HCT116 (cell line): ENCODE data around the gene TK2. TPM values are rescaled to one million over a fixed set of nuclear protein-coding genes. Genes with fewer than 3 reads are reported as not detected.

Experiments used
- ATAC-seq: fragments of 200-7000 bp; cut with Tn5 transposase; 2 replicates; pipeline ENCODE4 v1.9.1; 2020; ENCODE audit warnings: mild to moderate bottlenecking, moderate library complexity
- BruUV-seq: library from RNA; stranded (reverse); fragments of 400-500 nt; replicated peaks from 2 replicates; lab custom pipeline; 2021; lab: Mats Ljungman, UMichigan
- CTCF ChIA-PET: fragments of 300-600 bp; sonication (Branson Sonifier 250); formaldehyde crosslinking; loops from one replicate; lab custom pipeline; 2021; ENCODE audit warnings: antibody characterized with exemption; lab: Charles Lee
- POLR2A ChIA-PET: fragments of 300-600, 350-600 bp; sonication (Branson Sonifier 250); formaldehyde crosslinking; loops from one replicate; lab custom pipeline; 2021; ENCODE audit warnings: antibody characterized with exemption; lab: Charles Lee
- RAD21 ChIA-PET, 2 experiments: fragments of 300-600 bp; sonication (Branson Sonifier 250); formaldehyde crosslinking; loops; one replicate each; lab custom pipeline; 2023; ENCODE audit warnings: low total read pairs in 2 of 2; ENCODE audit not compliant: uncharacterized antibody in 2 of 2, unreplicated experiment in 2 of 2, low non-redundant PET in 1 of 2; lab: Charles Lee
- DNase-seq: peaks from one replicate; pipeline ENCODE4 v3.0.0-alpha.2; 2010; ENCODE audit warnings: low read depth, low spot score
- H2AFZ ChIP-seq: fragments of 200-600 bp; shearing (Covaris generic), sonication (generic); 2 replicates; pipeline ENCODE4 v1.6.1; 2017; ENCODE audit warnings: low read depth, mixed run types, mixed read lengths, antibody characterized with exemption, low read length; ENCODE audit not compliant: poor library complexity, severe bottlenecking
- H3K27ac ChIP-seq: 2 replicates; pipeline ENCODE4 v1.5.1; 2012; ENCODE audit warnings: low read depth, low read length
- H3K27me3 ChIP-seq: fragments of 200-600 bp; sonication (generic); 2 replicates; pipeline ENCODE4 v1.6.1; 2016; ENCODE audit warnings: mixed run types, low read length, mixed read lengths; ENCODE audit not compliant: insufficient read depth
- H3K36me3 ChIP-seq, 2 experiments: fragments of 200-500 bp in 1 of 2; fragments of 200-600 bp in 1 of 2; sonication (Bioruptor generic) in 1 of 2; sonication (generic) in 1 of 2; 2 replicates each; pipeline versions ENCODE4 v1.5.1 to v1.6.1; 2014 to 2016; ENCODE audit warnings: low read length in 2 of 2, inconsistent platforms in 1 of 2, mixed read lengths in 1 of 2, mixed run types in 1 of 2; ENCODE audit not compliant: insufficient read depth in 2 of 2, control insufficient read depth in 1 of 2
- H3K4me1 ChIP-seq, 2 experiments: fragments of 200-600 bp in 1 of 2; sonication (generic) in 1 of 2; 2 replicates each; pipeline versions ENCODE4 v1.5.1 to v1.6.1; 2012 to 2017; ENCODE audit warnings: low read length in 2 of 2, inconsistent platforms in 1 of 2, mild to moderate bottlenecking in 1 of 2, mixed read lengths in 1 of 2, mixed run types in 1 of 2, moderate library complexity in 1 of 2; ENCODE audit not compliant: insufficient read depth in 2 of 2, control insufficient read depth in 1 of 2
- H3K4me2 ChIP-seq: fragments of 200-600 bp; sonication (generic); 2 replicates; pipeline ENCODE4 v1.6.1; 2017; ENCODE audit warnings: mixed run types, low read length, mixed read lengths
- H3K4me3 ChIP-seq, 2 experiments: fragments of 200-600 bp in 1 of 2; sonication (generic) in 1 of 2; replicated peaks in 1 of 2; 2 replicates each; pipeline ENCODE4 v1.5.1; 2011 to 2016; ENCODE audit warnings: low read length in 2 of 2, control low read depth in 1 of 2, low read depth in 1 of 2, mild to moderate bottlenecking in 1 of 2, mixed read lengths in 1 of 2, mixed run types in 1 of 2
- H3K79me2 ChIP-seq: fragments of 200-600 bp; sonication (generic); 2 replicates; pipeline ENCODE4 v1.6.1; 2017; ENCODE audit warnings: mild to moderate bottlenecking, mixed run types, low read length, moderate library complexity, mixed read lengths; ENCODE audit not compliant: insufficient read depth
- H3K9ac ChIP-seq: fragments of 200-600 bp; sonication (generic); 2 replicates; pipeline ENCODE4 v1.6.1; 2016; ENCODE audit warnings: low read length, mixed read lengths
- H3K9me2 ChIP-seq: fragments of 200-600 bp; sonication (generic), shearing (Covaris generic); 2 replicates; pipeline ENCODE4 v1.6.1; 2017; ENCODE audit warnings: mixed run types, mild to moderate bottlenecking, moderate library complexity; ENCODE audit not compliant: insufficient read depth
- H3K9me3 ChIP-seq, 2 experiments: fragments of 200-500 bp in 1 of 2; fragments of 200-600 bp in 1 of 2; sonication (Bioruptor generic) in 1 of 2; sonication (generic) in 1 of 2; 2 replicates each; pipeline ENCODE4 v1.6.1; 2014 to 2017; ENCODE audit warnings: low read length in 2 of 2, mixed read lengths in 2 of 2, inconsistent platforms in 1 of 2, low read depth in 1 of 2, mild to moderate bottlenecking in 1 of 2, mixed run types in 1 of 2, moderate library complexity in 1 of 2; ENCODE audit not compliant: control insufficient read depth in 1 of 2, insufficient read depth in 1 of 2
- H4K20me1 ChIP-seq: fragments of 200-600 bp; sonication (generic), shearing (Covaris generic); 2 replicates; pipeline ENCODE4 v1.6.1; 2017; ENCODE audit warnings: mixed run types, mild to moderate bottlenecking, moderate library complexity; ENCODE audit not compliant: insufficient read depth
- CTCF ChIP-seq, 3 experiments: fragments of 200-600 bp in 1 of 3; sonication (generic) in 1 of 3; IDR thresholded peaks in 2 of 3; conservative IDR thresholded peaks in 1 of 3; 2 replicates each; pipeline ENCODE4 v1.5.1; 2012 to 2017; ENCODE audit warnings: low read depth in 2 of 3, low read length in 2 of 3, antibody characterized with exemption in 1 of 3, borderline replicate concordance in 1 of 3, control low read depth in 1 of 3, mild to moderate bottlenecking in 1 of 3, mixed read lengths in 1 of 3, mixed run types in 1 of 3, moderate library complexity in 1 of 3; ENCODE audit not compliant: insufficient read depth in 1 of 3
- EZH2 ChIP-seq: fragments of 200-600 bp; sonication (generic); IDR thresholded peaks from 2 replicates; pipeline ENCODE4 v1.6.1; 2017; ENCODE audit warnings: antibody characterized with exemption, mixed run types
- RAD21 ChIP-seq: IDR thresholded peaks from 2 replicates; pipeline ENCODE4 v1.6.1; 2012; ENCODE audit warnings: low read depth, mild to moderate bottlenecking
- SRF ChIP-seq: IDR thresholded peaks from 2 replicates; pipeline ENCODE4 v1.6.1; 2012; ENCODE audit warnings: low read depth
- intact Hi-C: fragments of 100-400 bp; cut with micrococcal nuclease; formaldehyde crosslinking; loops from 2 replicates; pipeline ENCODE4 v1.10.0; 2022
- total RNA-seq: library from RNA; stranded (reverse); gene quantifications from one replicate; pipeline ENCODE4 v1.2.1, GENCODE V29; 2021; ENCODE audit not compliant: unreplicated experiment

TK2 gene
- total RNA-seq, 1 experiment from 2014 or later, result 15.4 TPM

GRCh38 chr16:66484453-66485213 is 65.3 kb downstream of the TK2 start:
- DNase-seq (no peak), ATAC-seq (no peak)
- Histone ChIP-seq H3K27ac (no peak overlapping the region), H3K4me2 (no peak overlapping the region), H2AFZ (no peak overlapping the region), H3K36me3 (no peaks in the 10 kb centered on the region), H3K4me3 (no peak overlapping the region), H3K79me2 (no peaks in the 10 kb centered on the region), H3K4me1 (peaks cover 0 to 9% of the 10 kb centered on the region in 2 experiments; a peak in 2 of 4 replicates), H4K20me1 (no peaks in the 10 kb centered on the region), H3K9me3 (no peaks in the 10 kb centered on the region), H3K9me2 (no peaks in the 10 kb centered on the region), H3K27me3 (no peaks in the 10 kb centered on the region), H3K9ac (no peak overlapping the region)
- POLR2A ChIA-PET, result no interaction called here
- BruUV-seq, result no TSS peak
- CTCF ChIA-PET, result interaction anchor here (1.0 kb wide), 1 partner anchor 78 kb away, joined by 5 read pairs; no protein-coding TSS in a partner anchor
- RAD21 ChIA-PET, result no interaction called here
- intact Hi-C loops, result loop anchor here (5.0 kb wide), 2 partner anchors 127 to 142 kb away; no protein-coding TSS in a partner anchor
- peak; percentile 22; the same call in 1 of the 2 replicates for TF ChIP-seq RAD21
- no peak for TF ChIP-seq SRF

DNA sequence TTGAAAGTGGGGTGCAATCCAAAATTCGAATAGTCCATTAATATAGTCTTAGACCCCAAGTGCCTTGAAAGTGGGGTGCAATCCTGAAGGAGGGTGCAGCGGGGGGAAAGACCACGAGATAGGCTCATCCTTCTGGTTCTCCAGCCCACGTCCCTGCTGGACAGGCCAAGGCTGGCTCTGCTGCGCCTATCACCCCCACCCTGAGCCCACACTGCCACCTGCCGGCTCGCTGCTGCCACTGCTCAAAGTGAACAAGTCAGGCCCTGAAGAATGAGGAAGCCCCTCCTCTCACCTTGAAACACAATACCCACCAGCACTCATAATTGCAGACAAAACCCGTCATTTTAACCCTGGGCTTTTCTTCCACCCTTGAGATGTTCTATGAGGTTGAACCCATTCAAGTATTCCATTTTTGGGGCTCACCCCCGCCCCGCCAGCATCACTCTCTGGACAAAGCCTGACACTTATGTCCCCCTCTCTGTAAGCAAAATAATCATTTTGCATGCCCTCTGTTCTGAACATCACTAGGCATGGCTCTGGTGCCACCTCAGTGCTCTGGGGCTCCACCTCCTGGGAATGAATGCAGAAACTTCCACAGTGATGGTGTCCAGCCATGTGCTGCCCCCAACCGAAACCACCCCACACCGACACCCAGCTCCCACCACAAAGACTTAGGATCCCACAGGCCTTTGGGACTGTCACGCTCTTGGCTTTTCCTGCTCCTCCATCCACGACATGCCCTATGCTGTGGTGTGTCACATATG is 66.1 kb downstream of the TK2 start:
- Histone ChIP-seq H3K4me1 (peaks cover under 1 to 15% of the 10 kb centered on the region in 2 experiments; a peak in 3 of 4 replicates), H3K9ac (no peak overlapping the region), H4K20me1 (no peaks in the 10 kb centered on the region), H3K79me2 (no peaks in the 10 kb centered on the region), H3K4me3 (no peak overlapping the region), H2AFZ (no peak overlapping the region), H3K27ac (no peak overlapping the region), H3K9me2 (no peaks in the 10 kb centered on the region), H3K36me3 (no peaks in the 10 kb centered on the region), H3K4me2 (no peak overlapping the region; the same call in 1 of the 2 replicates), H3K9me3 (no peaks in the 10 kb centered on the region), H3K27me3 (no peaks in the 10 kb centered on the region)
- ATAC-seq, result peak; percentile 91
- ChIA-PET RAD21 (interaction anchor here in 1 of 2 experiments (0.7 kb wide), 2 partner anchors 79 to 129 kb away, joined by 3 to 4 read pairs; no protein-coding TSS in a partner anchor), POLR2A (no interaction called here), CTCF (interaction anchor here (2.8 kb wide), 1 partner anchor 77 kb away, joined by 14 read pairs; no protein-coding TSS in a partner anchor)
- peak; percentile 59 for DNase-seq
- intact Hi-C loops, result loop anchor here (1.0 to 5.0 kb wide), 3 partner anchors 78 to 142 kb away; no protein-coding TSS in a partner anchor
- BruUV-seq, result no TSS peak
- TF ChIP-seq RAD21 (peak; percentile 98), CTCF (IDR thresholded peaks at IDR 0.05 in 2 of 3, conservative IDR thresholded peaks at IDR 0.05 in 1 of 3; ENCODE audit: borderline replicate concordance in 1 of 3, insufficient read depth in 1 of 3, low read depth in 2 of 3, low read length in 2 of 3) (peak; percentile 96 to 98 (median 97)), EZH2 (no peak)
